Stimulated activated CD8-positive, alpha-beta memory T cell treated with anti-CD3 and anti-CD28 coated beads, Interleukin-7, amount 100 ng/mL, for 1 hour (primary cell): ENCODE results near the gene IYD.
"Not testable (repeated sequence)": the region's sequence is repeated elsewhere in the genome, so short reads cannot be mapped to it uniquely, and the experiment has no call there.

Source experiments
- DNase-seq, 2 donors: peaks; one replicate each; pipeline ENCODE4 v3.0.0-alpha.2; 2020; ENCODE audit warnings: low read depth in 2 of 2

Gene IYD

GRCh38 chr6:150352321-150353296 is 16.2 kb upstream of the IYD start:
- no peak for DNase-seq

- no peak for DNase-seq
These were observed 15.4 kb upstream of the IYD start for GRCh38 chr6:150353445-150353844.

GRCh38 chr6:150354754-150355571 is 13.8 kb upstream of the IYD start:
- DNase-seq = no peak

GRCh38 chr6:150355932-150356331 is 12.9 kb upstream of the IYD start:
- DNase-seq = no peak

GRCh38 chr6:150361876-150362275 is 6.9 kb upstream of the IYD start:
- DNase-seq = no peak

GRCh38 chr6:150363733-150364132 is 5.1 kb upstream of the IYD start:
- DNase-seq = no peak

GRCh38 chr6:150366118-150366778 is 2.6 kb upstream of the IYD start:
- DNase-seq = no peak

GRCh38 chr6:150369408-150369807 is 596 bp downstream of the IYD start:
- DNase-seq = no peak

- DNase-seq = no peak
These were observed 1.3 kb downstream of the IYD start for GRCh38 chr6:150370112-150370511.

GRCh38 chr6:150371356-150371755 is 2.5 kb downstream of the IYD start:
- DNase-seq = no peak

- DNase-seq = no peak
These were observed 3.2 kb downstream of the IYD start for GRCh38 chr6:150372051-150372450.

- no peak for DNase-seq
These were observed 4.5 kb downstream of the IYD start for GRCh38 chr6:150373260-150373701.

GRCh38 chr6:150374346-150374745 is 5.5 kb downstream of the IYD start:
- not testable (repeated sequence) for DNase-seq

- no peak for DNase-seq
These were observed 8.5 kb downstream of the IYD start for GRCh38 chr6:150377211-150377781.

- no peak for DNase-seq
These were observed 11.4 kb downstream of the IYD start for GRCh38 chr6:150380256-150380655.

GRCh38 chr6:150382171-150382570 is 13.4 kb downstream of the IYD start:
- DNase-seq = no peak

GRCh38 chr6:150391414-150391813 is 22.6 kb downstream of the IYD start:
- DNase-seq = no peak

GRCh38 chr6:150391890-150392289 is 23.1 kb downstream of the IYD start:
- DNase-seq = no peak

- DNase-seq = no peak
These were observed 23.8 kb downstream of the IYD start for GRCh38 chr6:150392452-150393220.

GRCh38 chr6:150394053-150394898 is 25.5 kb downstream of the IYD start:
- DNase-seq = no peak
